Endothelial cell of umbilical vein (primary cell): Measurements from ENCODE around the gene IDH3A.

ENCODE experiments used
- EZH2 ChIP-seq: IDR thresholded peaks from 2 replicates; pipeline ENCODE4 v1.6.1; 2012; ENCODE audit warnings: borderline replicate concordance, low read depth, mild to moderate bottlenecking, moderate library complexity, low read length, inconsistent platforms; ENCODE audit not compliant: severe bottlenecking
- MYC ChIP-seq: IDR thresholded peaks from one replicate; pipeline ENCODE4 v1.6.1; 2011; ENCODE audit warnings: mild to moderate bottlenecking, low read depth, low read length
- POLR2A ChIP-seq: IDR thresholded peaks from 2 replicates; pipeline ENCODE4 v1.6.1; 2012; ENCODE audit warnings: low read depth, mild to moderate bottlenecking, control low read depth, low read length
- POLR2AphosphoS5 ChIP-seq: IDR thresholded peaks from 2 replicates; pipeline ENCODE4 v1.6.1; 2012; ENCODE audit warnings: low read depth, mild to moderate bottlenecking, control low read depth, low read length, moderate library complexity; ENCODE audit not compliant: insufficient read depth
- TF ChIP-seq, protein P1 (sequence below), 2 donors: IDR thresholded peaks; 1 replicate in 1 of 2; 2 replicates in 1 of 2; pipeline ENCODE4 v1.5.1; 2011; ENCODE audit warnings: low read length in 2 of 2, mild to moderate bottlenecking in 2 of 2, moderate library complexity in 2 of 2, control low read depth in 1 of 2, inconsistent platforms in 1 of 2, low read depth in 1 of 2; ENCODE audit not compliant: insufficient read depth in 1 of 2; ENCODE audit errors: extremely low read depth in 1 of 2
- TF ChIP-seq, protein P2 (sequence below): IDR thresholded peaks from 2 replicates; pipeline ENCODE4 v1.6.1; 2011; ENCODE audit not compliant: insufficient read depth, insufficient read length

DNA sequence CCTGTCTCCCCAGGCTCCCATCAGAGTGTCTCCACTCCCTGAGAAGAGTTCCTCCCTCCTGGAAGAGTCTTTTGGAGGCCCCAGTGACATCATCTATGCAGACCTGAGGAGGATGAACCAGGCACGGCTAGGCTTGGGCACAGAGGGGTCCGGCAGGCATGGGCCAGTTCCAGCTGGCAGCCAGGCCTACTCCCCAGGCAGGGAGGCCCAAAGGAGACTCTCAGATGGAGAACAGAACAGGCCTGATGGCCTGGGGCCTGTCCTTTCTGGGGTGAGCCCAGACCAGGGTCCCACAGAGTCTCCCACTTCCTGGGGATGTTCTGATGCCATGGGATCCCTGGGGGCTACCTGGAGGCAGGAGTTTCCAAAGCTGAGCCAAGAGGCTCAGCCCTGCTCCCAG, 48.3 kb upstream of the IDH3A start:
- TF ChIP-seq, protein P1, sequence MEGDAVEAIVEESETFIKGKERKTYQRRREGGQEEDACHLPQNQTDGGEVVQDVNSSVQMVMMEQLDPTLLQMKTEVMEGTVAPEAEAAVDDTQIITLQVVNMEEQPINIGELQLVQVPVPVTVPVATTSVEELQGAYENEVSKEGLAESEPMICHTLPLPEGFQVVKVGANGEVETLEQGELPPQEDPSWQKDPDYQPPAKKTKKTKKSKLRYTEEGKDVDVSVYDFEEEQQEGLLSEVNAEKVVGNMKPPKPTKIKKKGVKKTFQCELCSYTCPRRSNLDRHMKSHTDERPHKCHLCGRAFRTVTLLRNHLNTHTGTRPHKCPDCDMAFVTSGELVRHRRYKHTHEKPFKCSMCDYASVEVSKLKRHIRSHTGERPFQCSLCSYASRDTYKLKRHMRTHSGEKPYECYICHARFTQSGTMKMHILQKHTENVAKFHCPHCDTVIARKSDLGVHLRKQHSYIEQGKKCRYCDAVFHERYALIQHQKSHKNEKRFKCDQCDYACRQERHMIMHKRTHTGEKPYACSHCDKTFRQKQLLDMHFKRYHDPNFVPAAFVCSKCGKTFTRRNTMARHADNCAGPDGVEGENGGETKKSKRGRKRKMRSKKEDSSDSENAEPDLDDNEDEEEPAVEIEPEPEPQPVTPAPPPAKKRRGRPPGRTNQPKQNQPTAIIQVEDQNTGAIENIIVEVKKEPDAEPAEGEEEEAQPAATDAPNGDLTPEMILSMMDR (IDR thresholded peaks at IDR 0.05; ENCODE audit: extremely low read depth in 1 of 2, insufficient read depth in 1 of 2, low read depth in 1 of 2, low read length in 2 of 2) = no peak
- TF ChIP-seq EZH2 = no peak
- no peak for TF ChIP-seq POLR2AphosphoS5
- TF ChIP-seq POLR2A = no peak
- TF ChIP-seq, protein P2, sequence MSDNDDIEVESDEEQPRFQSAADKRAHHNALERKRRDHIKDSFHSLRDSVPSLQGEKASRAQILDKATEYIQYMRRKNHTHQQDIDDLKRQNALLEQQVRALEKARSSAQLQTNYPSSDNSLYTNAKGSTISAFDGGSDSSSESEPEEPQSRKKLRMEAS = no peak
- no peak for TF ChIP-seq MYC
